ENCODE results near the gene PPP6R2.
"Not testable (repeated sequence)": the region's sequence is repeated elsewhere in the genome, so short reads cannot be mapped to it uniquely, and the experiment has no call there.

PPP6R2 gene

DNA sequence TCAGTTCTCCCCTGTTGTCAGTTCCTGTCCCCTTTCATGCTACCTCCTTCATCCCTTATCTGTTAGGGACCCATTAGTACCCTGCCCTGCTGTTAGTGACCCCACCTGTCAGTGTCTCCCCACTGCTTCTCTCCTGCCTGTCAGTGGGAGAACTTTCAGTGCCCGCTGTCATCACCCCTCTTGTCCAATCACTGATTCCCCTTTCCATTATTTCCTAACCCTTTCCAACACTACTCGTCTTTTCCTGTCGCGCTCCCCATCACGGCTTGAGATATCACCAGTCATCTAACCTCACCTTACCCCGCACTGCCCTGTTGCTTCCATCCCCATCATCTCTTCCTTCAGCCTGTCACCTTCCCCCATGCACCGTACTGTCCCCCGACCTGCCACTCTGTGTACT lies 4.0 kb downstream of the PPP6R2 start:
- DNase-seq = no peak

DNA sequence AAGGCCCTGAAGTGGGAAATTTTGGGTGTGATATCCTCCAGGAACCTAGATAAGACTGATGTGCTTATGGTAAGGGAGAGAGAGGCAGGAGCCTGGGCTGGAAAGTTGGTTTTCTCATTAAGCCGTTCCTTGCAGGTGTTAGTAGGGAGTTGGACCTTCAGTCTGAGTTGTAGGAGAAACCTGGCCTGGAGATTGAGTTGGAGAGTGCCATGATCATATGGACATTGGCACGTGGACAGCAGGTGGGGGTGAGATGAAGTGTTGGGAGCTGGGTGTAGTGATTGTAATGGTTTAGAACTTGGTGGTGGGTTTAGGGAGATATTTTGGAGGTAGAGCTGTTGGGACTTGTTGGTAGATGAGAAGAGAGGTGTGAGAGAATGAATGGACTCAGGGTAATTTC lies 4.9 kb downstream of the PPP6R2 start:
- DNase-seq = no peak

DNA sequence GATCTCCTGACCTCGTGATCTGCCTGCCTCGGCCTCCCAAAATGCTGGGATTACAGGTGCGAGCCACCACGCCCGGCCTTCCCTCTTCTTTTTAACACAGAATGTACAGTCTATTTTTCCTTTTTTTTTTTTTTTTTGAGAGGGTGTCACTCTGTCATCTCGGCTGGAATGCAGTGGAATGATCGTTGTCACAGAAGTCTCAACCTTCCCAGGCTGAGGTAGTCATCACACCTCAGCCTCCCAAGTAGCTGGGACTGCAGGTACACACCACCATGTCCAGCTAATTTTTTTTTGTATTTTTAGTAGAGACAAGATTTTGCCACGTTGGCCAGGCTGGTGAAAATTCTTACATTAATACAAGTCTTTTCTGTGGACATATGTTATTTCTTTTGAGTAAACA lies 13.1 kb downstream of the PPP6R2 start:
- DNase-seq = no peak

DNA sequence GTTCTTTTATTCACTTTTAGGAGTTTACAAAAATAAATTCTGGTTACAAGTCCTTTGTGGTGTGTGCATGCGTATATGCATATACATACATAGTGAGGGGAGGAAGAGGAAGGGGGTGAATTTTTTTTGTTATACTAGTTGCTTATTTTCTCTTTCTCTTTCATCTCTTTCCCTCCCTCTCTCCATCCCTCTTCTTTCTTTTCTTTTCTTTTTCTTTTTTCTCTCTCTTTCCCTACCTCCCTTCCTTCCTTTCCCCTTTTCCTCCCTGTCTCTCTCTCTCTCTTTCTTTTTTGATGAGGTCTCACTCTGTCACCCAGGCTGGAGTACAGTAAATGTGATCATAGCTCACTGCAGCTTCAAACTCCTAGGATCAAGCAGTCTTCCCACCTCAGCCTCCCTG lies 14.1 kb downstream of the PPP6R2 start:
- no peak for DNase-seq

DNA sequence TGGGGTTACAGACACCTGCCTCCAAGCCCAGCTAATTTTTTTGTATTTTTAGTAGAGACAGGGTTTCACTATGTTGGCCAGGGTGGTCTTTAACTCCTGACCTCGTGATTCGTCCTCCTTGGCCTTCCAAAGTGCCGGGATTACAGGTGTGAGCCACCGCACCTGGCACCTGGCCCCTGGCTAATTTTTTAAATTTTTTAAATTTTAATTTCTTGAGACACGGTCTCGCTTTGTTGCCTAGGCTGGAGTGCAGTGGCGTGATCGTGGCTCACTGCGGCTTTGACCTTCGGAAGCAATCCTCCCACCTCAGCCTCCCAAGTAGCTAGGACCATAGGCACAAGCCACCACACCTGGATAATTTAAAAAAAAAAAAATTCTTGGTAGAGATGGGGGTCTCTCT lies 14.6 kb downstream of the PPP6R2 start:
- DNase-seq = no peak

DNA sequence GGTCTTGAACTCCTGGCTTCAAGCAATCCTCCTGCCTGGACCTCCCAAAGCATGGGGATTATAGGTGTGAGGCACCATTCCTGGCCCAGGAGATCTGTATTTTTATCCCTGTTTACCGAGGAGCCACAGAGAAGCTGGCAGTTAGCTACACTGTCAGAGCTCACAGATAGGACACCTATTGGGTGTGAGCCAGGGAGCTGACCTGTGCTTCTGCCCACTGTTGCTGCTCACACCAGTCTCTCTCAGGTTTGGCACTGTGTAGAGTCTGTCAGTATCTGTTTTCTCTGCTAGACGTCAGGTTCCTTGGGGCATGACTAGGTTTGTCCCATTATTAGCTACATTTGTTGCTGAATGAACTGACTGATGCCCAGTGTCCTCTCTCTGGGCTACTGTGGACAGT lies 17.5 kb downstream of the PPP6R2 start:
- no peak for DNase-seq

DNA sequence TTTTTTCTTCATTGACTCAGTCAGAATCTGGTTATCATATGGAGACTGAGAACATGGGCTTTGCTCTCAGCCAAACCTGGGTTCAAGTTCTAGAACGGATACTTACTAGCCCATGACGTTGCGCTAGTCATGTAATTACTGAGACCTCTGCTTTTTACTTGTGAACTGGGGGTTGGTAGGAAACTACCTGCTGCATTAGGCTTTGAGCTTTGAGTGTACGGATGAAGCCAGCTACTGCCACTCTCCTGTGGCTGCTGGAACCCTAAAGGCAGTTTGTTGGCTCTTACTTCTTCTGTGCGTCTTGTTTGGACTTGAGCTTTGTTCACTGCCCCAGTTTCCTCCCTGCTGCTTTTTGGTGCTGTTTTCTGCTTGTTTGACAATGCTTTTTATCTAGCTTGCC lies 18.1 kb downstream of the PPP6R2 start:
- DNase-seq = no peak

DNA sequence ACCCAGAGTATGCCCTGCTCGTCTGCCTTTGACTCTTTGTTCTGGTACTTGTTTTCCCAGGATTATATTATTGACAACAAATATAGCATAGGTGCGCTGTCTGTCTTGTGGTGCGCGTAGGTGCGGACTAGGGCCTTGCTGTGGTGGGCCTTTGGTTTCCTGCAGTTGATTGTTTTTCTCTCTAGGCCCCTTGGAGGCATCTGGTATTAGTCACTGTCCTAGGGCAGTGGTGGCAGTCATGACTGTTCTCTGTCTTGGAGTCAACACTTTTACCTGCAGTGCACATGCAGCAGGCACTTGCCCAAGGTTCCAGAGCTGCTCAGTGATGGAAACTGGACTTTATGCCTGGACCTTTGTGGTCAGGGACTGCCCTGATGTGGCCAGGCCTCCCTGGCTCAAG lies 18.6 kb downstream of the PPP6R2 start:
- no peak for DNase-seq

DNA sequence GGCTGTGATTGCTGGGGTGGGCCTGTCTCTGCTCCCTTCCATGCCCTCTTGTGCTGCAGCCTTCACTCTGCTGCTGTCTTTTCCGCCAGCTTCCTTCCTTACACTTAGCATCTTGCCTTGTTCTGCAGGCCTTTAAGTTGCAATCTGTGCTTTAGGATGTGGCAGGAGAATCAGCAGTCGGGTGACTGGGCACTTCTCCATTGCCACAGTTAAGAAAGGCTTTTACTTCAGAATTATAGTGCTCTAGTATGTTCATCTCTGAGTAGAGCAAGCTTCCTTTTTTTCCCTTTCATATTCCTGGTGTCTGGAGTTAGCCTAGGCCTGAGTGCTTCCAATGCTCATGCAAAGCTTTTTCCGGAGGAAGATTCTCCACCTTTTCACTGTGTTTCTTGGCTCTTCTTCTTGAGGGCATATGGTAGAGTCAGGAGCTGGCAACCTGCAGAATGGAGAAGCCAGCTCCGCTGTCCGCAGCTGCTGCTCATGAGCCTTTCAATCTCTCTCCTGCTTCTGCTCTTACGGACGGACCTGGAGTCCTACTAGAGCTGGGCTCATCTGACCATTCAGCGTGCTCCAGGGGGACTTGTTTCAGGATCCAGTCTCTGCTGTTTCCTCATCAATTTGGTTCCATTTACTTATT lies 20.2 kb downstream of the PPP6R2 start:
- DNase-seq = no peak

DNA sequence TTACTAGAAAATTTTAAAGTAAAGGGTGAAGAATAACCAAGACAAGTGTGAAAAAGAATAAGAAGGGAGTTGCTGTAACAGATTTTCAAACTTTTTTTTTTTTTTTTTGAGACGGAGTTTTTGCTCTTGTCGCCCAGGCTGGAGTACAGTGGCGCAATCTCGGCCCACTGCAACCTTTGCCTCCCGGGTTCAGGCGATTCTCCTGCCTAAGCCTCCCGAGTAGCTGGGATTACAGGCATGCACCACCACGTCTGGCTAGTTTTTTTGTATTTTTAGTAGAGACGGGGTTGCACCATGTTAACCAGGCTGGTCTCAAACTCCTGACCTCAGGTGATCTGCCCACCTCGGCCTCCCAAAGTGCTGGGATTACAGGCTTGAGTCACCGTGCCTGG lies 20.7 kb downstream of the PPP6R2 start:
- DNase-seq = not testable (repeated sequence)

DNA sequence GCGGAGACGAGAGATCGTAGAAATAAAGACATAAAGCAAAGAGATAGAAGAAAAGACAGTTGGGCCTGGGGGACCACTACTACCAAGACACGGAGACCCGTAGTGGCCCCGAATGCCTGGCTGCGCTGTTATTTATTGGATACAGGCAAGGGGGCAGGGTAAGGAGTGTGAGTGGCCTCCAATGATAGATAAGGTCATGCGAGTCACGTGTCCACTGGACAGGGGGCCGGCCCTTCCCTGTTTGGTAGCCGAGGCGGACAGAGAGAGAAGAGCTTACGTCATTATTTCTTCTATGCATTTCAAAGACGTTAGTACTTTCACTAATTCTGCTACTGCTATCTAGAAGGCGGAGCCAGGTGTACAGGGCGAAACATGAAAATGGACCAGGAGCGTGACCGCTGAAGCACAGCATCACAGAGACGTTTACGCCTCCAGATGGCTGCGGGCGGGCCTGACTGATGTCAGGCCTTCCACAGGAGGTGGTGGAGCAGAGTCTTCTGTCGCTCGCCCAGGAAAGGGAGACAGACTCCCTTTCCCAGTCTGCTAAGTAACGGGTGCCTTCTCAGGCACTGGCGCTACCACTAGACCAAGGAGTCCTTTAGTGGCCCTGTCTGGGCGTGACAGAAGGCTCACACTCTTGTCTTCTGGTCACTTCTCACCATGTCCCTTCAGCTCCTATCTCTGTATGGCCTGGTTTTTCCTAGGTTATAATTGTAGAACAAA lies 24.8 kb downstream of the PPP6R2 start:
- no peak for DNase-seq

DNA sequence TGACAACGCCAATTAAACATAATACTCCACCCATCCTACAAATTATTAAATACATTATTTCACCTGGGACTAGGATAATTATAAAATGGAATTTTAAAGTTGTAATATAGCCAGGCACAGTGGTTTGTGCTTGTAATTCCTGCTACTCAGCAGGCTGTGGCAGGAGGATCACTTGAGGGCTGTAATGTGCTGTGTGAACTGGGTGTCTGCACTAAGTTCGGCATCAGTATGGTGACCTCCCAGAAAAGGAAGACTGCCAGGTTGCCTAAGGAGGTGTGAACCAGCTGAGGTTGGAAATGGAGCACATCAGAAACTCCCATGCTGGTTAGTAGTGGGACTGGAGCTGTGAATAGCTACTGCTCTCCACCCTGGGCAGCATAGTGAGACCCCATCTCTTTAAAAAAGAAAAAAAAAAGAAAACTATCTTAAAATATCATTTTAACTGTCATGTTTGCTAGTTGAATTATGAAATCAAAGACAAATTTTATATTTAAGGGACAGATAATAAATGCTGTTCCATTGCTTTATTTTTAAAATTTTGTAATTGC lies 28.0 kb downstream of the PPP6R2 start:
- DNase-seq = no peak

DNA sequence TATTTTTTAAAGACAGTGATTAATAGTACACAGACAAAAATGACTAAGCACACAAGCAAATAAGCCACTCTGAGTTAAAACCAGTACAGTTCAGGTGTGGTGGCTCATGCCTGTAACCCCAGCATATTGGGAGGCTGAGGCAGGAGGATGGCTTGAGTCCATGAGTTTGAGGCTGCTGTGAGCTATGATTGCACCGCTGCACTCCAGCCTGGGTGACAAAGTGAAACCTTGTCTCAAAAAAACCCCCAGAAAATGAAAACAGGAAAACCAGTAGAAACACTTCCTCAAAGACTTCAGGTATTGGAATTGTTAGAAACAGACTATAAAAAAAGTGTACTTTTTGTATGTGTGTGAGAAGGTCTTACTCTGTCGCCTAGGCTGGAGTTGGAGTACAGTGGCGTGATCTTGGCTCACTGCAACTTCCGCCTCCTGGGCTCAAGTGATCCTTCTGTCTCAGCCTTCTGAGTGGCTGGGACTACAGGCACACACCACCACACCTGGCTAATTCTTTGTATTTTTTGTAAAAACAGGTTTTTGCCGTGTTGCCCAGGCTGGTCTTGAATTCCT lies 33.0 kb downstream of the PPP6R2 start:
- no peak for DNase-seq

DNA sequence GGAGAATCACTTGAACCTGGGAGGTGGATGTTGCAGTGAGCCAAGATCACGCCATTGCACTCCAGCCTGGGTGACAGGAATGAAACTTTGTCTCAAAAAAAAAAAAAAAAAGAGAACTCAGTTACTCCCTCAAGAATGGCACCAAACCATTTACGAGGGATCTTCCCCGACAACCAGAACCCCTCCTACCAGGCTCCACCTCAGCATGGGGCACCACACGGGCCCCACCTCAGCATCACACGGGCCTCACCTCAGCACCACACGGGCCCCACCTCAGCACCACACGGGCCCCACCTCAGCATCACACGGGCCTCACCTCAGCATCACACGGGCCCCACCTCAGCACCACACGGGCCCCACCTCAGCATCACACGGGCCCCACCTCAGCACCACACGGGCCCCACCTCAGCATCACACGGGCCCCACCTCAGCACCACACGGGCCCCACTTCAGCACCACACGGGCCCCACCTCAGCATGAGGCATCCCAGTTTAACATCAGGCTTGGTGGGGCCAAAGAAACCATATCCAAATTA lies 38.0 kb downstream of the PPP6R2 start:
- not testable (repeated sequence) for DNase-seq

DNA sequence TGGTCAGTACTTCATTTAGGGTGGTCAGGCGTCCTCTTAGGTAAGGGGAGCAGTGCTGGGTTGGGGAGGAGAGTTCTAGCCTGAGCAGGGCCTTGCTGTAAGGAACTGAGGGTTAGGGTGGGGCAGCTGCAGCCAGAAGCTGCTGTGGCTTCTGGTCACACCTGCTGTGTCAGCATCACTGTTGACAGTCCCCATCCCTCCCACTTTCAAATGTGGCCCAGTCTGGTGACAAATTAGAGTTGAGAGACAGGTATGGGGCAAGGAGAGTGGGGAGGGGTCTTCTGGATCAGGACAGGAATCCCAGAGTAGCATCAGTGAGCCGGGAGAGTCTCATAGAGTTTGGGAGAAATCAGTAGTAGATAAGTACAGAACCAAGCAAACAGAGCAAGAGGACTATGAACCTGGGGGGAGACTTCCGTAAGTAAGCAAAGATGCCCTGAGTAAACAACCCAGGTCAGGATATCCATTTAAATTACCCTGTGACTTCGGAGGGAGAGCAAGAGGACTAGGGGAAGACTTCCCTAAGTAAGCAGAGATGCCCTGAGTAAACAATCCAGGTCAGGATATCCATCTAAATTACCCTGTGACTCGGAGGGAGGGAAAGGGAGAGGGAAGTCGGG lies 53.7 kb downstream of the PPP6R2 start:
- no peak for DNase-seq

DNA sequence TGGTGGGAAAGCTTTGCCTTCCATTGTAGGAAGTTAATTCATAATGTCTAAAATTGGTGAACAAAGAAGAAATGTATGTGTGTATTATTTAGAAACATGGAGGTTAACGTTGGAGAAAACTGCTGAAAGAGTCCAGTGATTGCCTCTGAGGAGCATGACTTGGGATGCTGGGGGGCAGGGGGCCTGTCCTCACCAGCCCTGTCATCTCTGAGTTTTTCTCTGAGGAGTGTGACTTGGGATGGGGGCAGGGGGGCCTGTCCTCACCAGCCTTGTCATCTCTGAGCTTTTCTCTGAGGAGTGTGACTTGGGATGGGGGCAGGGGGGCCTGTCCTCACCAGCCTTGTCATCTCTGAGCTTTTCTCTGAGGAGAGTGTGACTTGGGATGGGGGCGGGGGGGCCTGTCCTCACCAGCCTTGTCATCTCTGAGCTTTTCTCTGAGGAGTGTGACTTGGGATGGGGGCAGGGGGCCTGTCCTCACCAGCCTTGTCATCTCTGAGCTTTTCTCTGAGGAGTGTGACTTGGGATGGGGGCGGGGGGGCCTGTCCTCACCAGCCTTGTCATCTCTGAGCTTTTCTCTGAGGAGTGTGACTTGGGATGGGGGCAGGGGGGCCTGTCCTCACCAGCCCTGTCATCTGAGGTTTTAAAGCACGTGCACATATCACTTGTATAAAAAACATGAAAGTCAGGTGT lies 54.4 kb downstream of the PPP6R2 start:
- DNase-seq = not testable (repeated sequence)

DNA sequence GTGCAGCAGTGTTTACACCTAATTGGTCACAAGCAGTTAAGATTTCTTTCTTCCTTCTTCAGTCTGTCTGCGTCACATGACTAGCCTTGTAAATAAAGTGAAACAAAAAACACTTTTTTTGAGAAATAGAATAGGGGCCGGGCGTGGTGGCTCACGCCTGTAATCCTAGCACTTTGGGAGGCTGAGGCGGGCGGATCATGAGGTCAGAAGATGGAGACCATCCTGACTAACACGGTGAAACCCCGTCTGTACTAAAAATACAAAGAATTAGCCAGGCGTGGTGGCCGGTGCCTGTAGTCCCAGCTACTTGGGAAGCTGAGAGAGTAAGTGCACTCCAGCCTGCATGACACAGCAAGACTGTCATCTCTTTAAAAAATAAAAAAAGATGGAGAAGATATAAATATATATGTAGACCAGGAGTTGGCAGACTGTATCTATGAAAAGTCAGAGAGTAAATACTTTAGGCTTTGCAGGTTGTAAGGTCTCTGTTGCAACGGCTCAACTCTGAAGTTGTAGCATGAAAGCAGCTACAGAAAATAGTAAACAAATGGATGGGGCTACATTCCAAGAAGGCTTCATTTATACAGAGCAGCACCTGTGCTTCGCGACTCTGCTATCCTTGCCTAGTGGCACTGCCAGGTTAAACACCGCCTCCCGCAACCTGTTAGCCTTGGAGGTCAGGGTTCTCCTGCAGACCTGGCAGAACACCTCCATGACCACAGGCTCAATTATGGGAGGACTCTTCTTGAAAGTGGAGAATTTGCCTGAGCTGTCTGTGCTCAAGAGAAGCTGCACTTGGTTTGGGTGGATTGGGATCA lies 55.9 kb downstream of the PPP6R2 start:
- no peak for DNase-seq

DNA sequence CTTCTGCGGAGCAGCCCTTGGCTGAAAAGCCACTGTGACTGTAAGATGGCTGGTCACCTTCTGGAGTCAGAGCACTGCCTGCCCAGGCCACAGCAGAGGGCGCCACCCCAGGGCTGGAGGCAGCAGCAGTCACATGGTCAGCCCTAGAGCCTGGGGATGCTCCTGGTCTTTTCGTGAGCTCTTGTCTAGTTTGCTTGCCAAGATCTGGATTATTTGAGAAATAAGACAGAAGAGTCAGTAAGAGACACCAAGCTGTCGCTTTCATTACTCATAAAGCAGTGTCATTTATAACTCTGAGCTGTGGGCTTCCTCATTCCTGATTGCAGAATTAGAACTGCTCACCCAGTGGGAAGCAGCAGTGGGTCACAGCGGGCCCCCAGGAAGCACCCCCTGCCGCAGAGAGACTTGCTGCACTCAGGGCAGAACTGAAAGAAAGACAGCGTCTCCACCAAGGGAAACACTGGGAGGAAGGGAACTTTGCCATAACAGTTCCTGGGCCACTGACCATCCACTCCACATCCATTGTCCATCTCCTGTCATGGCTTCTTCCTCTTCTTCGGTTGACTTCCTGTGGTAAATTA lies 56.7 kb downstream of the PPP6R2 start:
- DNase-seq = no peak

DNA sequence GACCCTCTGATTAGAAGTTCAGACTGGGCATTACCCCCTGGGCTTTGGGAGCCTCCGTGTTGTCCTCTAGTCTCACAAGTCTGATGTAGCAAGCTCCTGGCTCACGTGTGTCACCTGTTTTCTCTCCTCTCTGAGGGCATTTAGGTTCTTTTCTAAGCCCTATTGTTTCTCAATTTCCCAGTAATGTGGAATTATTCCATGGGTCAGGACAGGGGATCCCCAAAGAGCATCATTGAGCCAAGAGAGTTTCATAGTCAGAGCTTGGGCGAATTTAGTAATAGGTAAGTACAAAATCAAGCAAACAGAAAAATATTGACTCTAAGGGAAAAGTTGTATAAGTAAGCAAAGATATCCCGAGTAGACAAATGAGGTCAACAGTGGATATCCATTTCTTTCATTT lies 57.3 kb downstream of the PPP6R2 start:
- DNase-seq = no peak

DNA sequence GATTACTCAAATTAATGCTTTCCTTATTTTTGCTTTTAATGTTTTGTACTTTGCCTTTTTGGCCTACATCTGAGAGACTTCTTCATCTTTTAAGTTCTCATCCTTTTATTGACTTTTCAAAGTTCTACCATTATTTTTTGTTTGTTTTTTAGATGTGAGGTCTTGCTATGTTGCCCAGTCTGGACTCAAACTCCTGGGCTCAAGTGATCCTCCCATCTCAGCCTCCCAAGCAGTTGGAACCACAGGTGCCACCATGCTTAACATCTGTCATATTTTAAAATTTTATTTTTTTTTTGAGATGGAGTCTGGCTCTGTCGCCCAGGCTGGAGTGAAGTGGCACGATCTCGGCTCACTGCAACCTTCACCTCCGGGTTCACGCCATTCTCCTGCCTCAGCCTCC lies 57.8 kb downstream of the PPP6R2 start:
- DNase-seq = no peak

DNA sequence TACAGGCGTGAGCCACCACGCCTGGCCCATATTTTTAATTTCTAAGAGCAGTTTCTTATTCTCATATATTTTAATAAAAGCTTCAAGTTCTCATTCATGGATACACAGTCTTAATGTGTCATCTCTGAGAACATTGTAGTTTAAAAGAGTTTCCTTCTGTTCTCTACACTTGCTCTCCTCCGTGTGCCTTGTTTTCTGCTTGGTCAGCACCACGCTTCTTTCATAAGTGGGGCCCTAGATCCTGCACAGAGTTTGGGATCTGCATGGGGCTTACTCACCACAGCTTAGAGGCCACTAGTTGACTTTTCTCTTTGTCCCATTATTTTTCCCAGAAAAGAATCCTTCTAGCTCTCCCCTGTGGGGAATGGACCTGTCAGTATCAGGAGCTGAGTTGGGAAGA lies 58.8 kb downstream of the PPP6R2 start:
- no peak for DNase-seq

DNA sequence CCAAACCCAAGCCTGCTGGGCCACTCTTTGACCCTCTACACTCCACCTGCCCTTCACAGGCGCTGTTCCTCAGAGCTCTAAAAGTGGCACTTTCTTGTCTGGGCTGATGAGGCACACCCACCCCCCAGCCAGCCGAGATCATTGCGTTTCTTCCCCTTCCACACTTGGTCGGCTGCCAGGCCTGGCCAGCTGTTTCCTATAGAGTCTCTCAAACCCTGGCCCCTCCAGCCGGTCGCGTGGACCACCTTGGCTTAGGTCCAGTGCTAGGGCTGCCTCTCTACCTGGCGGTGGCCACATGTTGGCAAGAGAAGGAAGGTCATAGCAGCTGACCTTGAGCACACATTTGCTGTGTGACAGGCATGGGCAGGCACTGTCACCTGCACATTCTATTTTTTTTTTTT lies 60.6 kb downstream of the PPP6R2 start:
- no peak for DNase-seq
